ENCODE measurements around the gene NEK1.

- TF ChIP-seq REST (IDR thresholded peaks at IDR 0.05; ENCODE audit: unreplicated experiment), result no peak
- no peak for TF ChIP-seq CTCF (conservative IDR thresholded peaks at IDR 0.05; ENCODE audit: low read depth in 2 of 2)
- TF ChIP-seq POLR2AphosphoS5 (IDR thresholded peaks at IDR 0.05; ENCODE audit: low read depth), result no peak
- no peak for TF ChIP-seq NANOG (IDR thresholded peaks at IDR 0.05; ENCODE audit: borderline replicate concordance)
- TF ChIP-seq EZH2 (IDR thresholded peaks at IDR 0.05; ENCODE audit: low read depth, unreplicated experiment), result no peak
- TF ChIP-seq EZH2phosphoT487 (IDR thresholded peaks at IDR 0.05; ENCODE audit: unreplicated experiment), result no peak
These were observed 37.3 kb upstream of the NEK1 start for GRCh38 chr4:169649545-169650226.
